Vagina (tissue), 2 donors: Measurements from ENCODE around the gene SLC4A11. TPM values are rescaled to one million over a fixed set of nuclear protein-coding genes. Genes with fewer than 3 reads are reported as not detected.

Source experiments
- DNase-seq, 2 donors: peaks; one replicate each; pipeline ENCODE4 v3.0.0-alpha.2; 2017; ENCODE audit errors: extremely low spot score in 2 of 2
- H3K27ac ChIP-seq: fragments of 200-600 bp; sonication (generic); one replicate; pipeline ENCODE4 v1.5.1; 2019
- H3K27me3 ChIP-seq: fragments of 200-600 bp; sonication (generic); one replicate; pipeline ENCODE4 v1.5.1; 2019
- H3K36me3 ChIP-seq, 2 donors: fragments of 200-600 bp; sonication (generic); one replicate each; pipeline ENCODE4 v1.5.1; 2017 to 2019
- H3K4me1 ChIP-seq: fragments of 200-600 bp; sonication (generic); one replicate; pipeline ENCODE4 v1.5.1; 2019
- H3K4me3 ChIP-seq, 2 donors: fragments of 200-600 bp; sonication (generic); 1 replicate in 1 of 2; 2 replicates in 1 of 2; pipeline ENCODE4 v1.5.1; 2016 to 2019
- H3K9me3 ChIP-seq: fragments of 200-600 bp; sonication (generic); one replicate; pipeline ENCODE4 v1.5.1; 2019
- POLR2A ChIP-seq, 2 donors: fragments of 450-650 bp; IDR thresholded peaks; one replicate each; pipeline ENCODE4 v1.6.1; 2017; ENCODE audit warnings: antibody characterized with exemption in 2 of 2, mild to moderate bottlenecking in 2 of 2, moderate library complexity in 2 of 2
- POLR2AphosphoS5 ChIP-seq, 2 donors: sonication (generic); formaldehyde crosslinking; IDR thresholded peaks; one replicate each; pipeline ENCODE4 v1.9.0; 2017; ENCODE audit warnings: antibody characterized with exemption in 2 of 2, mild to moderate bottlenecking in 2 of 2, low read depth in 1 of 2; ENCODE audit not compliant: insufficient read depth in 1 of 2
- intact Hi-C: fragments of 100-400 bp; cut with DNase I; formaldehyde crosslinking; loops from one replicate; pipeline ENCODE4 v1.15.1; 2023
- total RNA-seq: library from RNA; depleted of rRNA; stranded (reverse); fragments of >200 nt; gene quantifications from one replicate; pipeline ENCODE4 v1.2.3, GENCODE V29; 2016
- TF ChIP-seq, protein P1 (sequence below), 3 experiments: fragments of 450-650 bp in 2 of 3; fragments of 200-600 bp in 1 of 3; sonication (generic) in 1 of 3; IDR thresholded peaks; one replicate each; pipeline ENCODE4 v1.5.1; 2017 to 2019; ENCODE audit warnings: antibody characterized with exemption in 3 of 3, mild to moderate bottlenecking in 2 of 3, moderate library complexity in 2 of 3

SLC4A11 gene
- total RNA-seq, 1 donor from 2014 or later, result 4.9 TPM

DNA sequence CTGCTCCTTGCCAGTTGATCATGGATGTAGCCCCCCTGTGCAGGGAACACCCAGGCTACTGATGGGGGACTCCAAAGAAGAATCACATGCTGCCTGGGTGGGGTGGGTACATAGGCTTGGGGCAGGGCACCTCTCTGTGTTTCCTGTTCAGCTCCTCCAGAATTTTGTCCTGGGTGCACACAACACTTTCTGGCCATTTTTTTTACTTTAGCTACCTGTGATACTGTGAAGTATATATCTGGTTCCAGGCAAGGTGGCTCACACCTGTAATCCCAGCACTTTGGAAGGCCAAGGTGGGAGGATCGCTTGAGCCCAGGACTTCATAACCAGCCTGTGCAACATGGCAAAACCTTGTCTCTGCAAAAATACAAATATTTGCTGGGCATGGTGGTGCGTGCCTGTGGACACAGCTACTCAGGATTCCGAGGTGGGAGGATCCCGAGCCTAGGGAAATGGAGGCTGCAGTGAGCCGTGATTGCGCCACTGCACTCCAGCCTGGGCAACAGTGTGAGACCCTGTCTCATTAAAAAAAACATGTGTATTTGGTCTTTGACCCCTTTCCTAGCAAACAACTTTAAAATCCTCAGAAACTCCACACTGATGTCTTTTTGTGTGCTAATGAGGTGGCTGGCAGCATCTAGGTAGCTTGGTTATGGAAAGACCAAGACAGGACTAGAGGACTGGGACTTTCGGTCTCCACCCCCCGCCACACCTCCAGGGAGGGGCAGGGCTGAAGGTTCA, 14.1 kb downstream of the SLC4A11 start:
- Histone ChIP-seq H3K27me3 (no peaks in the 10 kb centered on the region), H3K27ac (no peak overlapping the region), H3K4me3 (no peak overlapping the region), H3K36me3 (peaks cover 0 to 37% of the 10 kb centered on the region in 2 donors), H3K9me3 (no peaks in the 10 kb centered on the region), H3K4me1 (no peaks in the 10 kb centered on the region)
- TF ChIP-seq, protein P1, sequence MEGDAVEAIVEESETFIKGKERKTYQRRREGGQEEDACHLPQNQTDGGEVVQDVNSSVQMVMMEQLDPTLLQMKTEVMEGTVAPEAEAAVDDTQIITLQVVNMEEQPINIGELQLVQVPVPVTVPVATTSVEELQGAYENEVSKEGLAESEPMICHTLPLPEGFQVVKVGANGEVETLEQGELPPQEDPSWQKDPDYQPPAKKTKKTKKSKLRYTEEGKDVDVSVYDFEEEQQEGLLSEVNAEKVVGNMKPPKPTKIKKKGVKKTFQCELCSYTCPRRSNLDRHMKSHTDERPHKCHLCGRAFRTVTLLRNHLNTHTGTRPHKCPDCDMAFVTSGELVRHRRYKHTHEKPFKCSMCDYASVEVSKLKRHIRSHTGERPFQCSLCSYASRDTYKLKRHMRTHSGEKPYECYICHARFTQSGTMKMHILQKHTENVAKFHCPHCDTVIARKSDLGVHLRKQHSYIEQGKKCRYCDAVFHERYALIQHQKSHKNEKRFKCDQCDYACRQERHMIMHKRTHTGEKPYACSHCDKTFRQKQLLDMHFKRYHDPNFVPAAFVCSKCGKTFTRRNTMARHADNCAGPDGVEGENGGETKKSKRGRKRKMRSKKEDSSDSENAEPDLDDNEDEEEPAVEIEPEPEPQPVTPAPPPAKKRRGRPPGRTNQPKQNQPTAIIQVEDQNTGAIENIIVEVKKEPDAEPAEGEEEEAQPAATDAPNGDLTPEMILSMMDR (IDR thresholded peaks at IDR 0.05), result no peak
- no peak for TF ChIP-seq POLR2A (IDR thresholded peaks at IDR 0.05)
- no peak for TF ChIP-seq POLR2AphosphoS5 (IDR thresholded peaks at IDR 0.05; ENCODE audit: insufficient read depth in 1 of 2, low read depth in 1 of 2)
- no peak for DNase-seq
- intact Hi-C loops, result no loop called here

DNA sequence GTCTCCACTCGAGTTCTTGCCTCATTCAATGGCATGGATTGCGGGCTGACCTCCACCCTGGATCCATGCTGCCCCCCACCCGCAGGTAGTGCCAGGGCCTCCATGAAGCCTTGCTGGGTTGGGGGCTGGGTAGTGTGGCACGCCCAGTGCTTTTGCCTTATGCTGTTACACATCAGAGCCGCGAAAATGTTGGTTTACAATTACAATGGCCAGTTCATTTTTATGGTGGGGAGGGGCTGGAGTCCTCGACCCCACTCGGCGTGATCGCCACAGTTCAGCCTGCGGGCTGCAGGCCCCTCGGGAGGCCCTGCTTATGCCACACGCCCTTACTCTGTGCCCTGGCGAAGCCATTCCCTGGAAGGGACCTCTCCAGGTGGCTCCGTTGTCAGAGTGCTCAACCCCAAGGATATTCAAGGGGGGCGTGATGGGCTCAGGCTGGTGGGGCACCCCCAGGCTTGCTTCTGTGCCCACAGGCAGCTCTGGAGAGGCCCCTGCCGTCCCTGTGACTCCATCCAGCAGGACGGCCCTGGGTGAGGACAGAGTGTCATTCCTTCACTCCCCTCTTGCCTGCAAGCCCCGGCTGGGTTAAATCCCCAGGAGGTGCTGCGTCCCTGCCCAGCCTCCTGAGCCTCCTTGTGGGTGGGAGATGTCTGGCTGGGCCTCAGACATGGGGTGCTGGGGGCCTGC, 14.9 kb downstream of the SLC4A11 start:
- Histone ChIP-seq H3K4me1 (no peaks in the 10 kb centered on the region), H3K36me3 (peaks cover 0 to 37% of the 10 kb centered on the region in 2 donors), H3K9me3 (no peaks in the 10 kb centered on the region), H3K27me3 (no peaks in the 10 kb centered on the region), H3K4me3 (no peak overlapping the region), H3K27ac (no peak overlapping the region)
- no peak for TF ChIP-seq POLR2A (IDR thresholded peaks at IDR 0.05)
- no peak for DNase-seq
- intact Hi-C loops, result no loop called here

DNA sequence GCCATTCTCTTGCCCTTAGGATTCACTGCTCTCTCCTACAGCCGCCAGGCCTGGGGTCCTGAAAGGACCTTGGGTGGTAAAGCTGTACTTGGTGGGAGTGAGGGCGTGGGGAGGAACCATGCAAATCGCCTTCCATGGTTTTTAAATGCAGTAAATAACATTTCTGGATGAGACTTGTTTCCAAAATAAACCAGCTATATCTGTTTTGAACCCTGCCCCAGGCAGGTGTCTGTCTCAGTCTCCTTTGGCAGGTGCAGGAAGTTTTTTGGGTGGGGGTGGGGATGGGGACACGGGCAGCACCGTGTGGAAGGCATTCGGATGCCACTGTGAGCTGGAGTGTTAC, 15.4 kb downstream of the SLC4A11 start:
- Histone ChIP-seq H3K4me3 (no peak overlapping the region), H3K27me3 (no peaks in the 10 kb centered on the region), H3K4me1 (peaks cover 2% of the 10 kb centered on the region), H3K9me3 (no peaks in the 10 kb centered on the region), H3K36me3 (peaks cover 0 to 37% of the 10 kb centered on the region in 2 donors), H3K27ac (no peak overlapping the region)
- DNase-seq, result no peak
- intact Hi-C loops, result no loop called here
- TF ChIP-seq POLR2A (IDR thresholded peaks at IDR 0.05) (no peak), POLR2AphosphoS5 (IDR thresholded peaks at IDR 0.05; ENCODE audit: insufficient read depth in 1 of 2, low read depth in 1 of 2) (no peak)
- TF ChIP-seq, protein P1 (IDR thresholded peaks at IDR 0.05), result no peak

DNA sequence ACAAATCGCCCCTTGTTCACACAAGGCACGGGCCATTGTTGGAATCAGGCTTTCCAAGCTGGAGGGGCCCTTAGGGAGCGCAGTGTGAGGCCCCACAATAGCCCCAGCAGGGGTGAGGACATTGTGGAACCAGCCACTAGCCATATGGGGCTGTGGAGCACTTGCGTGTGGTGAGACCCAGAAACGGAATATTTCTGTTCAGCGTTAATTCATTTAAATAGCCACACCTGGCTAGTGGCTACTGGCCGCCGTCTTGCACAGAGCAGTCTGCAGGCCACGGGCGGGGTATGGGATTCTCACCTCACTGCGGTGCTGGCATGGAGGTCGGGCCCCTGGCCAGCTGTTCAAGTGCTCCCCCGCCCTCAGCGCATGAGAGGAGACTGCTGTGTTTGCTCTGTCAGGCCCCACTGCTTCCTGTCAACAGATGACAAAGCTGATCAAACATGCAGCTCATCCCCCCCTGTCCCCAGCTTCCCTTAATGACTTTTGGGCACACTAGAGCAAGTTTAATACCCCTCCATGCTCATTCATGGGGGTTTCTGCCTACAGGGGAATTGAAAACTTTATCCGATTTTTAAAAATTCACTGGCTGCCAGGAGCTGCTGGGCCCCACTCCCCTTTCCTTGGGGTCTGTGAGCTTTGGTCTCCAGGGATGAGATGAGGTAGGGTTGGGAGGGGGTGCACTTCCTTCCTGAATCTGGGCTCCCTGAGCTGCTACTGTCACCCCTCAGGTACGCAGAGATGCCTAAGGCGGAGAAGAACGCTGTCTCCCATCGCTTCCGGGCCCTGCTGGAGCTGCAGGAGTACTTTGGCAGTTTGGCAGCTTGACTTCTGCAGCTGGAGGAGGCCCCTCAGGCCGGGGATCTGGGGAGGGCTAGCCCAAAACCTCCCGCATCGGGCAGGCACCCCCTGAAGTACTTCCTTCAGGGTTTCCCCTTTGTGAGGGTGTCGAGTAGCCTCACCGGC, 16.1 kb downstream of the SLC4A11 start:
- H3K27ac ChIP-seq, result no peak overlapping the region
- H3K4me3 ChIP-seq, result no peak overlapping the region
- no peak for DNase-seq
- intact Hi-C loops, result no loop called here
- H3K4me1 ChIP-seq, result peaks cover 9% of the 10 kb centered on the region
- peaks cover 0 to 37% of the 10 kb centered on the region in 2 donors for H3K36me3 ChIP-seq
- no peaks in the 10 kb centered on the region for H3K27me3 ChIP-seq
- no peaks in the 10 kb centered on the region for H3K9me3 ChIP-seq
- TF ChIP-seq POLR2AphosphoS5 (IDR thresholded peaks at IDR 0.05; ENCODE audit: insufficient read depth in 1 of 2, low read depth in 1 of 2) (no peak), POLR2A (IDR thresholded peaks at IDR 0.05) (no peak)
- TF ChIP-seq, protein P1 (IDR thresholded peaks at IDR 0.05), result no peak
